GM18861 (cell line): ENCODE measurements around the gene RPL11.
A peak's percentile ranks its signal among the peaks of the same experiment; 100 is the strongest.
"Not testable (repeated sequence)": the region's sequence is repeated elsewhere in the genome, so short reads cannot be mapped to it uniquely, and the experiment has no call there.

Source experiments
- ATAC-seq: cut with Tn5 transposase; IDR thresholded peaks from one replicate; pipeline ENCODE4 v1.9.1; 2021; ENCODE audit not compliant: unreplicated experiment

RPL11 gene

DNA sequence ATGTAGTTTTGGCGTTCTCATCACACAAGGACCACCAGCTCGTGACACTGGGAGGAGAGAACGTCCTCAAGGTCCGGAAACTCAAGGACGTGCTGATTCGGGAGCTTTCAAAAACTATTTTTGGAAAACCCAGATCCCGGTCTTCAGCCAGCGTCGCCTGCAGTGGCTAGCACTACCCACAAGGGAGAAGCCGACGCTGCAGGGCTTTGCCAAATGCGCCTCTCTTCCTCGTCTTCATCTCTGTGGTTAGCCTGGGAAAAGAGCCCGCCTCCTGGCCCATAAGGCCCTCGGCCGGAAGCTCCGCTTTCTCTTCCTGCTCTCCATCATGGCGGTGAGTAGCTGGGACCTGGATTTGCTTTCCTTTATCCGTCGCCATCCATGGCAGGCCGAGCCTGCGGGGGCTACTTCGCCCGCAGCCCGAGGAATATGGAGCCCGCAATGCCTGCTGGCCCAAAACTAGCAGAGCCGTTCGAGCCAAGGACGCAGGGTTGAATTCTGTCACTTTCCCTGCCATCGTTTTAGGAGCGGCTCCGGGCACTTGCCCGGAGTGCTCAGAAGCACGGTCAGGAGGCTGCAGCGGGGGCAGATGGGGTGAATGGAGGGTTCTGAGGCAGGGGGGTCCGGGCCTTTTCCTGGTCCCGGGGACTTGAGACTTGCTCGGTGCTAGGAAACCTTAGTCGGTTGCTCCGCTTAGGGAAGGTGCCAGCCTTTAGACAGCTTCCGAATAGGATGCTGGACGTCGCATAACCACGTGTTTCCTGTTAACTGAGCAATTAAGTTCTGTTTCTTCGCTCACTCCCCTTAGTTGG is at the start of gene RPL11:
Gene RPL11 (plus strand): TSS at position 308 of the 809 bp plus-strand sequence. CDS start 18 bp downstream, at position 326.
- peak; percentile 86 for ATAC-seq

DNA sequence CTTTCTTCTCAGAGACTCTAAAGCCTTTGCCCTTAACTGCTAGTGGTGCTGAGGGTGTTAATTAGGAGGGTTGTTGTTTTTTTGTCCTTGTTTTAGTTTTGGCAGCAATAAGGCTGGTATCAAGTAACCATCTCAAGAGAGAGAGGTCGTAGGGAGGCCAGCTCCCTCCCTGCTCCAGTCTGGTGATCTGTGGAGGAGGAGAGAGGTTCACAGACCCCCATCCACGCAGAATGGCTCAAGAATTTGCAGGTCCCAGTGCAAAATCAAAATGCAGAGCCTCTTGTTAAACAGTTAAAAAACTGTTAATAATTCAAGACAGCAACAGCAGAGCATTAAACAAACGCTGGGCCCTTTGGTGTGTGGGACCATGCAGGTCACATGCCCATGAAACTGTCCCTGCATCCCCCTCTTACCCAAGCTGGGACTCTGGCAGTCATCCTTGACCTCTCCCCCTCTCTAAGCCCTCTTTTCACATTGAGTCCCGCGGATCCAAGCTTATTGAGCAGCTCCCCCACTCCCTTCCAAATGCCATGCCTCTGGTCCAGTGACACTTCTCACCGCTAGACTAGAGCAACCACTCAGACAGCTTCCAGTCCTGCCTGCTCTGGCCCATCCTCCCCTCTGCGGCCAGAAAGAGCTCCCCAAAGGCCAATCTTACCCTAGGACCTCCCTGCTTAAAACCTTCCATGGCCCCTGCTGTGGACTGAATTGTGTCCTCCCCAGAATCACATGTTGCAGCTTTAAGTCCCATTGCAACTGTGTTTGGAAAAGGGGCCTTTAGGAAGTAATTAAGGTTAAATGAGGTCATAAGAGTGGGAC is 47.7 kb upstream of the RPL11 start:
- ATAC-seq = no peak

DNA sequence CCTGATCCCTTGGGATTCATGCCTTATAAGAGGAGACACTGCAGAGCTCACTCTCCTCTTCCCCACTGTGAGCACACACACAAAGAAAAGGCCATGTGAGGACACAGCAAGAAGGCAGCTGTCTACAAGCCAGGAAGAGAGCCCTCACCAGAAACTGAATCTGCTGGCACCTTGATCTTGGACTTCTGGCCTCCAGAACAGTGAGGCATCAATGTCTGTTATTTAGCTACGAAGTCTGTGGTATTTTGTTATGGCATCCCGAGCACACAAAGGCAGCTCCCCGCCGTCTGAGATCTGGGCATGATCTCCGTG is 47.1 kb upstream of the RPL11 start:
- no peak for ATAC-seq

- ATAC-seq = no peak
Measured at GRCh38 chr1:23645338-23645737, 46.3 kb upstream of the RPL11 start.

GRCh38 chr1:23646091-23646490 is 45.5 kb upstream of the RPL11 start:
- no peak for ATAC-seq

- ATAC-seq = no peak
Measured at GRCh38 chr1:23646541-23646940, 45.1 kb upstream of the RPL11 start.

- ATAC-seq = no peak
Measured at GRCh38 chr1:23648576-23648975, 43.0 kb upstream of the RPL11 start.

DNA sequence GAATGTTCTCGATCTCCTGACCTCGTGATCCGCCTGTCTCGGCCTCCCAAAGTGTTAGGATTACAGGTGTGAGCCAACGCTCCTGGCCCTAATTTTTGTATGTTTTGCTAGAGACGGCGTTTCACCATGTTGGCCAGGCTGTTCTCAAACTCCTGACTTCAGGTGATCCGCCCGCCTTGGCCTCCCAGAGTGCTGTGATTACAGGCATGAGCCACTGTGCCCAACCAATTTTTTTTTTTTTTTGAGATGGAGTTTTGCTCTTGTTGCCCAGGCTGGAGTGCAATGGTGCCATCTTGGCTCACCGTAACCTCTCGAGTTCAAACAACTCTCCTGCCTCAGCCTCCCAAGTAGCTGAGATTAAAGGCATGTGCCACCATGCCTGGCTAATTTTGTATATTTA is 42.4 kb upstream of the RPL11 start:
- ATAC-seq = not testable (repeated sequence)

DNA sequence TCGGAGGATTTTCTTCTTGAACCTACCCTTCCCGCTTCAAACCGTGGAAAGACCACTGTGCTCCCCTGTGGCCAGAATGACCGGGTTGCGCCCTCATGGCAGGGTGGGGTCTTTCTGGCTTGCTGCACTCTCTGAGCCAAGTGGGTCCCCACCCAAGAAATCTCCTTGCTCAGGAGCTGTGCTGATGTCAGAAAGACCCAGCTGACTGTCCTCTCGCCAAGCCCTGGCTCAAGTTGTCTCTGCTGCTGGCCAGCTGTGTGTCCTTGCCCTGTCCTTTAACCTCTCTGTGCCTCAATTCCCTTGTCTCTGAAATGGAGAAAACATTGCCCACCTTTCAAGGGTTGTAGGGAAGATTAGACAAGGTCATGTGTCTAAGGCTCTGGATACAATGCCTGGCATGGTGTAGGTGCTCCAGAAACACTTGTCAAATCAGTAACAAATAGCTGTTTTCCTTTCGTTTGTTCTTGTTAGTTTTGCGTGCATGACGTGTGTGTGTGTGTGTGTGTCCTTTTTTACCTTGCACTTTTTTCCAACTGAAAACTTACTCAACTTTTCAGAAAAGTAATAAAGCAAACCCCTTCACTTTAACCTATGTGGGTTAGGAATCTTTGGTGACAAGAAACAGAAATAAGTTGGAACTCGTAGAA is 41.1 kb upstream of the RPL11 start:
- no peak for ATAC-seq

GRCh38 chr1:23651069-23651808 is 40.4 kb upstream of the RPL11 start:
- no peak for ATAC-seq

DNA sequence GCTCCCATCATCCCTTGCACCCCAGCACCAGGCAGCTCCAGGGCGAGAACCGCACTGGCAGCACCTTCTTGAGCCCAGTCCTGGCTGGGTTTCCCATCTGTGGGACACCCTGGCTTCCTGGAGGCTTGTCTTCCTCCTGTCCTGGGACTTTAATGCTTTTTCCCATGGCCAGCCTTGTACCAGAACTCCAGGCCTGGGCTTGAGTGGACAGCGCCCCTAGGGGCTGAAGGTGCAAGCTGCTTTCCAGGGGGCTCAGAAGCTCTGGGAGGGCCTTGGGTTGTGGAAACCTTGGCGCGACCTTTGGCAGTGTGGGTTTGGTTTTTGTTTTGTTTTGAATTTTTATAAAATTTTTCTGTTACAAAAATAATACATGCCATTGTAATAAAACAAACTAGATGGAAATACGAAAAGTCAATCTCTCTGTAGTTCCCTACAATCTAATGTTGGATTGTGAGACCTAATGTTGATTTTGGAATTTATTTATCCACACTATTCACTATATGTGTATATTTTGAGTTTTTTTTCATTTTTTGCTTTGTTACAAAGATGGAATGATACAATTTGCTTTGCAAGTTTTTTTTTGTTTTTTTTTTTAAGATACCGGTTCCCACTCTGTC is 33.8 kb upstream of the RPL11 start:
- no peak for ATAC-seq

DNA sequence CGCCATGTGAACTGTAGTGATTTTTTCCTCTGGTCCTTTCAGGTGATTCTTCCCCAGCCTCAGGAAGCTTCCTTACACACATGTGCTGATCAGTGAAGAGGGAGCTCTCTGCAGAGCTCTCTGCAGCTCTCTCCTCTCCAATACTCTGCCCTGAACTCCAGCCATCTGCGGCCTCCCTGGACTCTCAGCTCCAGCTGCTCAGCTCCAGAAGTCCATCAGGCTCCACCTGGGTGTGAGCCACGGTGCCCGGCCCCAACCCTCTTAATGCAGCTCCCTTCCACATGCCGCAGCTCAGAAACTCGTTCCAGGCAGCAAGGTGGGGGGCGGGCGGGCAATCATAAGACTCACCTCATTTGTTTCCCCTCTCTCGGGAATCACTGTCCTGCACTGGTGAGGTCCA is 30.9 kb upstream of the RPL11 start:
- ATAC-seq = no peak

DNA sequence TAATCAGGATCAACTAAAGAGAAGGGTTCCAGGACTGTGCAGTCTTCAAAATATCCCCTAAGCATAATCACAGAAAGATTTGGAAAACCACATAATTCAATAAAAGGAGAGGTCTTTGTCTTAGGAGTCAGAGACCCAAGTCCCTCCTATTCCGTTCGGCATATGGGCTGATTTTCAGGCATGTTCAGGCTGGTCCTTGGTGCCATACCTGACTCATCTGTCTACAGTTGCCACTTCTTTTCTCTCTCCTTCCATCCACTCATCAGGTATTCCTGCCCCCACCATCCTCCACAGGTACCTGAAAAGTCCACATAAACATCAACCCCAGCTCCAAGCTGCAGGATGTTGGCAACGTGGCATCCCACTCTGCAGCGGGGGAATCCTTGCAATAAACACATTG is 29.7 kb upstream of the RPL11 start:
- no peak for ATAC-seq

GRCh38 chr1:23664837-23665795 is 26.5 kb upstream of the RPL11 start:
- ATAC-seq = no peak

DNA sequence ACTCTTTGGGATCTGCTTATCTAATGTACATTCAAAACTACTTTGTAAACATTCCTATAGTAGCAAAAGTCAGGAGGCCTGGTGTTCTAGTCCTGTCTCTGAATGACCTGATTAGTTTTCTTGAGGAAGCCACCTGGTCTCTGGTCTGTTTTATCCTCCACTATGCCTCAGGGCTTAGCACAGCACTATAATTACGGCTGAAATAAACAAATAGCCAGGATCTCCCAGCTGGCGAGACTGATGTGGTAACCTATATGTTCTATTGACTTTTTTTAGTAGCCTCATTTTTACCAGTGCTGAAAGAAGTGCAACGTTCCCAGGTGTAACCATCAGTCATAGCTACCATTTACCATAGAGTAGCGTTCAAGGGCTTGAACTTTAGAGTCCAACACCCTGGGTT is 24.2 kb upstream of the RPL11 start:
- no peak for ATAC-seq

DNA sequence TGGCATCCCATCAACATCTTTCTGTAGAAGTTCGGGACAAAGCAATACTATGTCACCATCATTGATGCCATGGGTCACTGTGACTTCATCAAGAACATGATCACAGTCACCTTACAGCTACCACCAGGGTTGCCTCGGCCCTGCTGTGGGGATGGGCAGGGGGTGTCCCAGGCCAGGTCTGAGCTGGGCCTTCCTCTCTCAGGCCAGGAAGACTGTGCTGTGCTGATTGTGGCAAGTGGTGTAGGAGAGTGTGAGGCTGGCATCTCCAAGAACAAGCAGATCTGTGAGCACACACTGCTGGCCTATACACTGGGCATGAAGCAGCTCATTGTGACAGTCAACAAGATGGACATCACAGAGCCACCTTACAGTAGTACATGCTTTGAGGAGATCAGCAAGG is 20.9 kb upstream of the RPL11 start:
- no peak for ATAC-seq

GRCh38 chr1:23673086-23673813 is 18.4 kb upstream of the RPL11 start:
- no peak for ATAC-seq

DNA sequence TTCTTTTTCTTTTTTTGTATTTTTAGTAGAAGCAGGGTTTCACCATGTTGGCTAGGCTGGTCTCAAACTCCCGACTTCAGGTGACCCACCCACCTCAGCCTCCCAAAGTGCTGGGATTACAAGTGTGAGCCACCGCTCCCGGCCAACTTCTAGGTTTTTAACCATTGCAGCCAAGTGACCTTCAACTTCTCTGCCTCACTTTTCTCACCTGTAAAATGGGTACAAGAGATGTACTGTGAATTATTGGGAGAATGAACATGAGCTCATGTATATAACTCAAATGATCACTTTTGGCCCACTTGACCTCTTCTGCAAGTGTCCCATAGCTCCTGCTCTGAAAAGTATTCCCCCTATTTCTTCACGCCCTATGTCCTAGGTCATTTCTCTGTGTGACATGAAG is 11.8 kb upstream of the RPL11 start:
- ATAC-seq = no peak

GRCh38 chr1:23682946-23683345 is 8.7 kb upstream of the RPL11 start:
- no peak for ATAC-seq
